HL-60/S4 treated with phorbol 12-myristate 13-acetate at 8.2 ng/mL for 4 days and 3 days (cell line): ENCODE results near the gene SHC4.
"Not testable (repeated sequence)": the region's sequence is repeated elsewhere in the genome, so short reads cannot be mapped to it uniquely, and the experiment has no call there.

Experiments used
- in situ Hi-C: fragments of 300-500 bp; cut with MboI; formaldehyde crosslinking; loops from 2 replicates; pipeline ENCODE4 v1.15.0; 2022; ENCODE audit warnings: low sequenced_read_pairs

Gene SHC4

GRCh38 chr15:48970926-48971325, 7.2 kb upstream of the SHC4 start:
- in situ Hi-C loops, result not testable (repeated sequence)

GRCh38 chr15:48968066-48968465, 4.3 kb upstream of the SHC4 start:
- in situ Hi-C loops, result no loop called here

- in situ Hi-C loops, result no loop called here
These were observed 3.6 kb upstream of the SHC4 start for GRCh38 chr15:48967336-48967735.

GRCh38 chr15:48966595-48967301, 3.0 kb upstream of the SHC4 start:
- in situ Hi-C loops, result no loop called here

- in situ Hi-C loops, result no loop called here
These were observed 2.3 kb upstream of the SHC4 start for GRCh38 chr15:48965972-48966371.

GRCh38 chr15:48964898-48965297, 1.2 kb upstream of the SHC4 start:
- in situ Hi-C loops, result no loop called here

- in situ Hi-C loops, result no loop called here
These were observed 826 bp downstream of the SHC4 start for GRCh38 chr15:48962662-48963523.

- in situ Hi-C loops, result no loop called here
These were observed 7.8 kb downstream of the SHC4 start for GRCh38 chr15:48955967-48956366.

GRCh38 chr15:48955370-48955769, 8.3 kb downstream of the SHC4 start:
- in situ Hi-C loops, result no loop called here

- in situ Hi-C loops, result no loop called here
These were observed 9.2 kb downstream of the SHC4 start for GRCh38 chr15:48954538-48954937.

GRCh38 chr15:48946840-48947187, 16.9 kb downstream of the SHC4 start:
- in situ Hi-C loops, result no loop called here

- in situ Hi-C loops, result no loop called here
These were observed 17.5 kb downstream of the SHC4 start for GRCh38 chr15:48946074-48946839.

- in situ Hi-C loops, result no loop called here
These were observed 18.3 kb downstream of the SHC4 start for GRCh38 chr15:48945386-48945785.

- in situ Hi-C loops, result no loop called here
These were observed 21.8 kb downstream of the SHC4 start for GRCh38 chr15:48941904-48942303.

- in situ Hi-C loops, result no loop called here
These were observed 23.2 kb downstream of the SHC4 start for GRCh38 chr15:48940508-48940907.

GRCh38 chr15:48939648-48940047, 24.1 kb downstream of the SHC4 start:
- in situ Hi-C loops, result no loop called here

- in situ Hi-C loops, result no loop called here
These were observed 25.8 kb downstream of the SHC4 start for GRCh38 chr15:48937886-48938285.

GRCh38 chr15:48936666-48937065, 27.1 kb downstream of the SHC4 start:
- in situ Hi-C loops, result no loop called here

- in situ Hi-C loops, result no loop called here
These were observed 28.5 kb downstream of the SHC4 start for GRCh38 chr15:48935236-48935635.

GRCh38 chr15:48930735-48931134, 33.0 kb downstream of the SHC4 start:
- in situ Hi-C loops, result no loop called here

GRCh38 chr15:48929661-48930060, 34.1 kb downstream of the SHC4 start:
- in situ Hi-C loops, result no loop called here
